HepG2 (cell line): ENCODE results near the gene IGHMBP2. TPM values are rescaled to one million over a fixed set of nuclear protein-coding genes. Genes with fewer than 3 reads are reported as not detected.

Experiments
- CBX1 ChIP-seq: IDR thresholded peaks from one replicate; pipeline ENCODE4 v1.6.1; 2016; ENCODE audit warnings: antibody characterized with exemption, low read depth
- CBX5 ChIP-seq: sonication (generic); formaldehyde crosslinking; IDR thresholded peaks from 2 replicates; pipeline ENCODE4 v1.4.0; 2020; ENCODE audit warnings: missing genetic modification reagents, borderline replicate concordance
- CENPBD1 ChIP-seq: sonication (generic); formaldehyde crosslinking; IDR thresholded peaks from 2 replicates; pipeline ENCODE4 v1.8.0; 2022; ENCODE audit warnings: missing genetic modification reagents, low read depth, mild to moderate bottlenecking, borderline replicate concordance
- CREB1 ChIP-seq, 2 experiments: fragments of 450-650 bp in 1 of 2; IDR thresholded peaks; 2 replicates each; pipeline ENCODE4 v1.6.1; 2016 to 2017; ENCODE audit warnings: control low read depth in 1 of 2, mild to moderate bottlenecking in 1 of 2, missing compliant biosample characterization in 1 of 2, missing genetic modification characterization in 1 of 2
- ETV5 ChIP-seq: IDR thresholded peaks from 2 replicates; pipeline ENCODE4 v1.6.1; 2018; ENCODE audit warnings: missing biosample characterization, missing genetic modification reagents, inconsistent platforms, borderline replicate concordance
- HNRNPUL1 ChIP-seq: fragments of 200-400 bp; formaldehyde crosslinking; IDR thresholded peaks from 2 replicates; pipeline ENCODE4 v1.6.1; 2017; ENCODE audit warnings: low read depth, mild to moderate bottlenecking, low read length, moderate library complexity
- IKZF5 ChIP-seq: IDR thresholded peaks from 2 replicates; pipeline ENCODE4 v1.6.1; 2018; ENCODE audit warnings: missing genetic modification reagents, mild to moderate bottlenecking, missing compliant biosample characterization
- KLF6 ChIP-seq: IDR thresholded peaks from 2 replicates; pipeline ENCODE4 v1.8.0; 2016; ENCODE audit warnings: missing biosample characterization, missing genetic modification reagents
- NR2F1 ChIP-seq, 2 experiments: fragments of 450-650 bp in 1 of 2; formaldehyde crosslinking in 1 of 2; IDR thresholded peaks; 2 replicates each; pipeline versions ENCODE4 v1.5.0 to v1.6.1; 2016 to 2020; ENCODE audit warnings: mild to moderate bottlenecking in 1 of 2, missing compliant biosample characterization in 1 of 2, missing genetic modification reagents in 1 of 2, moderate library complexity in 1 of 2
- PAX8 ChIP-seq: sonication (generic); formaldehyde crosslinking; IDR thresholded peaks from 2 replicates; pipeline ENCODE4 v1.8.0; 2022; ENCODE audit warnings: mild to moderate bottlenecking, missing genetic modification reagents, borderline replicate concordance
- POLR2AphosphoS5 ChIP-seq: IDR thresholded peaks from 2 replicates; pipeline ENCODE4 v1.6.1; 2012; ENCODE audit warnings: low read depth, low read length
- RARA ChIP-seq: IDR thresholded peaks from 2 replicates; pipeline ENCODE4 v1.6.1; 2016; ENCODE audit warnings: missing genetic modification reagents, missing compliant biosample characterization
- SAFB2 ChIP-seq: sonication (generic); formaldehyde crosslinking; IDR thresholded peaks from 2 replicates; pipeline ENCODE4 v1.5.1; 2020; ENCODE audit warnings: missing genetic modification reagents, low read depth, mild to moderate bottlenecking, borderline replicate concordance
- SIN3A ChIP-seq: IDR thresholded peaks from 2 replicates; pipeline ENCODE4 v1.6.1; 2011; ENCODE audit warnings: low read depth, mild to moderate bottlenecking, control low read depth, low read length, borderline replicate concordance
- SRSF1 ChIP-seq: fragments of 200-400 bp; formaldehyde crosslinking; optimal IDR thresholded peaks from 2 replicates; pipeline ENCODE3; 2017; ENCODE audit warnings: mild to moderate bottlenecking, low read depth, low read length, moderate library complexity
- SYNCRIP ChIP-seq: fragments of 200-400 bp; formaldehyde crosslinking; IDR thresholded peaks from 2 replicates; pipeline ENCODE4 v1.6.1; 2018; ENCODE audit warnings: mild to moderate bottlenecking, low read depth, low read length; ENCODE audit not compliant: insufficient read depth
- TGIF2 ChIP-seq: IDR thresholded peaks from 2 replicates; pipeline ENCODE4 v1.6.1; 2016; ENCODE audit warnings: control low read depth, missing compliant biosample characterization
- ZBTB49 ChIP-seq: sonication (generic); formaldehyde crosslinking; IDR thresholded peaks from 2 replicates; pipeline ENCODE4 v1.4.0; 2020; ENCODE audit warnings: missing genetic modification reagents, borderline replicate concordance
- ZBTB7A ChIP-seq: sonication (generic); formaldehyde crosslinking; IDR thresholded peaks from 2 replicates; pipeline ENCODE4 v1.8.0; 2022; ENCODE audit warnings: mild to moderate bottlenecking, missing genetic modification reagents
- ZFX ChIP-seq: sonication (generic); formaldehyde crosslinking; IDR thresholded peaks from 2 replicates; pipeline ENCODE4 v1.4.0; 2020; ENCODE audit warnings: mild to moderate bottlenecking, low read depth, missing genetic modification reagents, moderate library complexity
- ZNF101 ChIP-seq: sonication (generic); formaldehyde crosslinking; IDR thresholded peaks from 2 replicates; pipeline ENCODE4 v1.4.0; 2020; ENCODE audit warnings: mild to moderate bottlenecking, low read depth, missing genetic modification reagents, borderline replicate concordance
- ZNF143 ChIP-seq: sonication (generic); formaldehyde crosslinking; IDR thresholded peaks from 2 replicates; pipeline ENCODE4 v1.4.0; 2020; ENCODE audit warnings: missing genetic modification reagents
- ZNF768 ChIP-seq: sonication (generic); formaldehyde crosslinking; IDR thresholded peaks from 2 replicates; pipeline ENCODE4 v1.4.0; 2020; ENCODE audit warnings: missing genetic modification reagents
- ZNF816 ChIP-seq: sonication (generic); formaldehyde crosslinking; IDR thresholded peaks from 2 replicates; pipeline ENCODE4 v1.8.0; 2022; ENCODE audit warnings: missing genetic modification reagents, mild to moderate bottlenecking, borderline replicate concordance
- ZNF883 ChIP-seq: sonication (generic); formaldehyde crosslinking; IDR thresholded peaks from 2 replicates; pipeline ENCODE4 v1.5.1; 2020; ENCODE audit warnings: mild to moderate bottlenecking, missing genetic modification reagents; ENCODE audit errors: not compliant biosample characterization
- polyA plus RNA-seq, 8 experiments: library from polyadenylated mRNA; depleted of rRNA in 3 of 8; stranded (reverse) in 7 of 8; unstranded in 1 of 8; fragments of >200 nt; fragmentation: Illumina TruSeq in 4 of 8; extraction: Trizol in 4 of 8; gene quantifications; 2 replicates each; pipeline versions ENCODE4 v1.2.1 to v1.2.3, GENCODE V29; 2011 to 2016; ENCODE audit warnings: low read depth in 4 of 8, missing spikeins in 1 of 8, mixed read lengths in 1 of 8; ENCODE audit not compliant: insufficient read depth in 1 of 8
- total RNA-seq, 5 experiments: library from RNA; depleted of rRNA; stranded (reverse); fragments of >200 nt; fragmentation: Illumina TruSeq; extraction: Trizol; gene quantifications; 2 replicates each; pipeline ENCODE4 v1.2.3, GENCODE V29; 2016; ENCODE audit warnings: low read depth in 1 of 5

The IGHMBP2 gene
- total and polyA plus RNA-seq, 2 of the 13 experiments (the other 11 are each of a cell fraction or from before 2014, with no cell fraction given): 8.9 to 9.9 TPM

- TF ChIP-seq TGIF2 (CRISPR knock-in tag): peak; percentile 74; the same call in 1 of the 2 replicates
- TF ChIP-seq ETV5 (CRISPR knock-in tag): peak; percentile 86
- TF ChIP-seq ZNF816 (CRISPR knock-in tag): peak; percentile 82; the same call in 1 of the 2 replicates
- TF ChIP-seq CENPBD1: no peak; the same call in 1 of the 2 replicates
- no peak for TF ChIP-seq SYNCRIP
- peak; percentile 97 for TF ChIP-seq CBX1
- peak; percentile 94; the same call in 1 of the 2 replicates for TF ChIP-seq SIN3A
- TF ChIP-seq CBX5 (CRISPR knock-in tag): peak; percentile 96; the same call in 1 of the 2 replicates
- 0 out of 2 replicates have a peak, but pooled peaks have one; percentile 48 for TF ChIP-seq HNRNPUL1
- peak; percentile 66; the same call in 1 of the 2 replicates for TF ChIP-seq ZNF143 (CRISPR knock-in tag)
- TF ChIP-seq ZNF883 (CRISPR knock-in tag): peak; percentile 87
- TF ChIP-seq ZFX (CRISPR knock-in tag): peak; percentile 96
- TF ChIP-seq SAFB2 (CRISPR knock-in tag): peak; percentile 73; the same call in 1 of the 2 replicates
- TF ChIP-seq RARA (CRISPR knock-in tag): peak; percentile 61
- no peak for TF ChIP-seq ZBTB49 (CRISPR knock-in tag)
- TF ChIP-seq ZNF768 (CRISPR knock-in tag): peak; percentile 91
- peak; percentile 59; the same call in 1 of the 2 replicates for TF ChIP-seq PAX8 (CRISPR knock-in tag)
- TF ChIP-seq ZBTB7A (CRISPR knock-in tag): peak; percentile 57; the same call in 1 of the 2 replicates
- 0 out of 2 replicates have a peak, but pooled peaks have one; percentile 30 for TF ChIP-seq ZNF101 (CRISPR knock-in tag)
- TF ChIP-seq POLR2AphosphoS5: peak; percentile 91
- TF ChIP-seq KLF6 (CRISPR knock-in tag): peak; percentile 91
- peak; percentile 73; the same call in 1 of the 2 replicates for TF ChIP-seq IKZF5 (CRISPR knock-in tag)
- TF ChIP-seq SRSF1: no peak
- TF ChIP-seq NR2F1 (CRISPR knock-in tag; IDR thresholded peaks at IDR 0.05): no peak
- peak; percentile 93 for TF ChIP-seq CREB1 (IDR thresholded peaks at IDR 0.05)
- TF ChIP-seq CREB1 (CRISPR knock-in tag; IDR thresholded peaks at IDR 0.05): peak; percentile 99
Measured at GRCh38 chr11:68903288-68904247, at the start of gene IGHMBP2, which contains the start of gene MRPL21 (continued).
